ENCODE results near the gene CCNO. TPM values are rescaled to one million over a fixed set of nuclear protein-coding genes. Genes with fewer than 3 reads are reported as not detected.
A peak's percentile ranks its signal among the peaks of the same experiment; 100 is the strongest.

Gene CCNO, protein sequence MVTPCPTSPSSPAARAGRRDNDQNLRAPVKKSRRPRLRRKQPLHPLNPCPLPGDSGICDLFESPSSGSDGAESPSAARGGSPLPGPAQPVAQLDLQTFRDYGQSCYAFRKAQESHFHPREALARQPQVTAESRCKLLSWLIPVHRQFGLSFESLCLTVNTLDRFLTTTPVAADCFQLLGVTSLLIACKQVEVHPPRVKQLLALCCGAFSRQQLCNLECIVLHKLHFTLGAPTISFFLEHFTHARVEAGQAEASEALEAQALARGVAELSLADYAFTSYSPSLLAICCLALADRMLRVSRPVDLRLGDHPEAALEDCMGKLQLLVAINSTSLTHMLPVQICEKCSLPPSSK
- 1 to 10 TPM in 2 of 3 donors, under 1 TPM in 1; 0.32 to 4.3 (median 3.2) TPM for total RNA-seq

DNA sequence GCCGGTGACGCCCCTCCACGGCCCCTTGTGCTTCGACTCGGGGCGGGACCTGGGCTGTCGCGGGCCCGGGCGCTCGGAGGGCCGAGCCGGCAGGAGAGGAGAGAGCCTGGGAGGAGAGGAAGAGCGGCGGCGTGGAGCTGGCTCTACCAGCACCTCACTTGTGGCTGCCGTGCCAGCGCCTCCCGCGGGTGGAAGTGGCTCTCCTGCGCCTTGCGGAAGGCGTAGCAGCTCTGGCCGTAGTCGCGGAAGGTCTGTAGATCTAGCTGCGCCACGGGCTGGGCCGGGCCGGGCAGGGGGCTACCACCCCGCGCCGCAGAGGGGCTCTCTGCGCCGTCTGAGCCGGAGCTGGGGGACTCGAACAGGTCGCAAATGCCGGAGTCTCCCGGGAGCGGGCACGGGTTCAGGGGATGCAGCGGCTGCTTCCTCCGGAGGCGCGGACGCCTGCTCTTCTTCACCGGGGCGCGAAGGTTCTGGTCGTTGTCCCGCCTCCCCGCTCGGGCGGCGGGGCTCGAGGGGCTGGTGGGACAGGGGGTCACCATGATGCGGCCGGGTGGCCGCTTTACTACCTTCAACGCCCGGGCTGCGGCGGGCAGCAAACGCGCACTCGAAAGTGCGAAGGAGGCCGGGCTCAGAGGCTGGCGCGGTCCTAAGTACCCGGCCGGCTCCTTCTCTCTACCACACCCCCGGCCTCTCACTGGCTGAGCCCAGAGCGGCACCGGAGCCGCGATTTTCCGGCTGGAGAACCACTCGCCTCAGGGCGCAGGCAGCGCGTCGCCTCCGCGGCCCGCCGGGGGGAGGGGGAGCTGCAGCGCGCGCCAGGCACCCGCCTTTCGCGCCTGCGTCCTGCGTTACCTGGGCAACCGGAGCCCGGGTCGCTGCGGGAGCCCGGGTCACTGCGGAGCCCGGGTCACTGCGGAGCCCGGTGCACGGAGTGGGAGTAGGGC, at the start of gene CCNO:
CCNO (minus strand) TSS at position 624 of the 944 bp plus-strand sequence; CDS start at position 539, 85 bp downstream.
- Histone ChIP-seq H3K4me3 (peak within 1 kb of the TSS; percentile 40 to 83 (median 73)), H3K27ac (peak within 1 kb of the TSS; percentile 66 to 78)

DNA sequence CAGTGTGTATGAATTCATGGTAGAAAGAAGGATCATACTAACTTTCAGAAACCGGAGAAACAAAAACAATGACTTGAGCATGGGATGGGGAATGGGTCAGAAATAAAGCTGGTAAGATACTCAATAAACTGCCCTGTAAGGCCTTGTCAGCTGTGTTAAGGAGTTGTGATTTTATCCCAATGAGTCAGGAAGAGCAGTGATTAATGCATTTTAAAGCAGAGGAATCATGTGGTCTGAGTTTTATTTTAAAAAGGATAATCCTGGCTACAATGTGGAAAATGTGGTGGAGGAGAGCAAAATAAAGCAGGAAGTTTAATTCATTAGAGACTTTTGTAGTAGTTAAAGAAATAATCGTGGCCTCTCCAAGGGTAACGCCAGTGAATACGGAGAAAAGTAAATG, 45.4 kb upstream of the CCNO start:
- no peaks in the 10 kb centered on the region for H3K4me1 ChIP-seq
- H3K9me3 ChIP-seq = no peaks in the 10 kb centered on the region
- H3K27ac ChIP-seq = no peak overlapping the region
- intact Hi-C loops (cut with DNase I; ENCODE audit: low total_unique reads) = no loop called here
- no peaks in the 10 kb centered on the region for H3K27me3 ChIP-seq
- H3K36me3 ChIP-seq = peaks cover 7% of the 10 kb centered on the region
- TF ChIP-seq, protein P1, sequence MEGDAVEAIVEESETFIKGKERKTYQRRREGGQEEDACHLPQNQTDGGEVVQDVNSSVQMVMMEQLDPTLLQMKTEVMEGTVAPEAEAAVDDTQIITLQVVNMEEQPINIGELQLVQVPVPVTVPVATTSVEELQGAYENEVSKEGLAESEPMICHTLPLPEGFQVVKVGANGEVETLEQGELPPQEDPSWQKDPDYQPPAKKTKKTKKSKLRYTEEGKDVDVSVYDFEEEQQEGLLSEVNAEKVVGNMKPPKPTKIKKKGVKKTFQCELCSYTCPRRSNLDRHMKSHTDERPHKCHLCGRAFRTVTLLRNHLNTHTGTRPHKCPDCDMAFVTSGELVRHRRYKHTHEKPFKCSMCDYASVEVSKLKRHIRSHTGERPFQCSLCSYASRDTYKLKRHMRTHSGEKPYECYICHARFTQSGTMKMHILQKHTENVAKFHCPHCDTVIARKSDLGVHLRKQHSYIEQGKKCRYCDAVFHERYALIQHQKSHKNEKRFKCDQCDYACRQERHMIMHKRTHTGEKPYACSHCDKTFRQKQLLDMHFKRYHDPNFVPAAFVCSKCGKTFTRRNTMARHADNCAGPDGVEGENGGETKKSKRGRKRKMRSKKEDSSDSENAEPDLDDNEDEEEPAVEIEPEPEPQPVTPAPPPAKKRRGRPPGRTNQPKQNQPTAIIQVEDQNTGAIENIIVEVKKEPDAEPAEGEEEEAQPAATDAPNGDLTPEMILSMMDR (IDR thresholded peaks at IDR 0.05) = no peak
- TF ChIP-seq POLR2AphosphoS5 (IDR thresholded peaks at IDR 0.05) (no peak), POLR2A (IDR thresholded peaks at IDR 0.05) (no peak)
- no peak for DNase-seq (ENCODE audit: low spot score in 2 of 2)
- H3K4me3 ChIP-seq = no peak overlapping the region

More for the DNA sequence above, at the start of gene CCNO:
- Histone ChIP-seq H3K9me3 (no peaks in the 10 kb centered on the region), H3K27me3 (peaks cover 2 to 22% of the 10 kb centered on the region in 2 donors), H3K4me1 (no peaks in the 10 kb centered on the region), H3K36me3 (no peaks in the 10 kb centered on the region)
- peak; percentile 23 for TF ChIP-seq POLR2A (IDR thresholded peaks at IDR 0.05)
- TF ChIP-seq, protein P1 (IDR thresholded peaks at IDR 0.05) = no peak
- peak in 1 of 2 donors; percentile 52 for DNase-seq (ENCODE audit: low spot score in 2 of 2)
- intact Hi-C loops (cut with DNase I; ENCODE audit: low total_unique reads) = no loop called here

DNA sequence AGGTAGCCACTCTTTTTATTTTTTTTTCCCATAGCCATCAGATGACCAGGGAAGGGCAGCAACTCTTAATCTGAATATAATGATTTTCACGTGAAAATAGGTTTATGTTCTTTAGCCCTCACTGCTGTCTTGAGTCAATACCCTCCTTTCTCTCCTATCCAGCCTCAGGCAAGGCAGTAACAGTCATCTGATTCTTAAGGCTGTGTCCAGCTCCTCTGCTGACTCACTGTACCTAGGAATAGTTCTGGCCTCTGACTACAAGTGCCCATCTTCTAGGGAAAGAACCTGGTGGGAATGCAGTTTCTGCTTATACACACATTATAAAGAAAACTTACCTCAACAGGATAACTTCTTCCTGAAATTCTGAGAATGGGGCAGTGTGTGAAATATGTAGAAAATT, 43.4 kb upstream of the CCNO start:
- H3K27me3 ChIP-seq = no peaks in the 10 kb centered on the region
- H3K4me3 ChIP-seq = no peak overlapping the region
- no peaks in the 10 kb centered on the region for H3K9me3 ChIP-seq
- H3K36me3 ChIP-seq = peaks cover 3% of the 10 kb centered on the region
- H3K4me1 ChIP-seq = no peaks in the 10 kb centered on the region
- TF ChIP-seq POLR2AphosphoS5 (IDR thresholded peaks at IDR 0.05) (no peak), POLR2A (IDR thresholded peaks at IDR 0.05) (no peak)
- TF ChIP-seq, protein P1 (IDR thresholded peaks at IDR 0.05) = no peak
- intact Hi-C loops (cut with DNase I; ENCODE audit: low total_unique reads) = no loop called here
- no peak for DNase-seq (ENCODE audit: low spot score in 2 of 2)
- H3K27ac ChIP-seq = no peak overlapping the region

DNA sequence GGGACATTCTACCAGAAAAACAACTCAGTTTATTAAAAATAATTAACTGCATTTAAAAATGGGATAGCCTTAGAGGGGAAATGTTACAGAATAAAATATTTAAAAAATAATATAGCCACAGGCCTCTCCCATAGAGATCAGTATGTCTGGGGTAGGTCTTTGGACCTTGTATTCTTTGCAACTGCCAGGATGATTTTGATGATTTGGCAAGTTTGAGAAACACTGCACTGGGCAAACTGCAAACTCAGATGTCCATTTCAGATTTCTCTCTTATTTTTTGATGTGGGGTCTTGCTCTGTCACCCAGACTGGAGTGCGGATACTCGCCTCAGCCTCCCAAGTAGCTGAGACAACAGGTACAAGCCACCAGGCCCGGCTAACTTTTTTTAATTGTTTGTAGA, 24.9 kb upstream of the CCNO start:
- no peak overlapping the region for H3K27ac ChIP-seq
- H3K4me1 ChIP-seq = no peaks in the 10 kb centered on the region
- no peaks in the 10 kb centered on the region for H3K9me3 ChIP-seq
- TF ChIP-seq POLR2AphosphoS5 (IDR thresholded peaks at IDR 0.05) = no peak
- TF ChIP-seq, protein P1 (IDR thresholded peaks at IDR 0.05) = no peak
- no peak for TF ChIP-seq POLR2A (IDR thresholded peaks at IDR 0.05)
- H3K36me3 ChIP-seq = no peaks in the 10 kb centered on the region
- no peaks in the 10 kb centered on the region for H3K27me3 ChIP-seq
- intact Hi-C loops (cut with DNase I; ENCODE audit: low total_unique reads) = no loop called here
- DNase-seq (ENCODE audit: low spot score in 2 of 2) = no peak
- no peak overlapping the region for H3K4me3 ChIP-seq

Measured in breast epithelium (tissue), 4 donors.